HepG2 (cell line): ENCODE measurements around the gene RNASE13. TPM values are rescaled to one million over a fixed set of nuclear protein-coding genes. Genes with fewer than 3 reads are reported as not detected.

Experiments used
- ESRRA ChIP-seq: sonication (generic); formaldehyde crosslinking; IDR thresholded peaks from 2 replicates; pipeline ENCODE4 v1.5.1; 2020; ENCODE audit warnings: mild to moderate bottlenecking, low read depth, missing genetic modification reagents
- NFKB2 ChIP-seq: sonication (generic); formaldehyde crosslinking; IDR thresholded peaks from 2 replicates; pipeline ENCODE4 v1.4.0; 2020; ENCODE audit warnings: missing genetic modification reagents, borderline replicate concordance
- SOX13 ChIP-seq, 3 experiments: fragments of 450-650 bp in 1 of 3; sonication (generic) in 1 of 3; formaldehyde crosslinking in 1 of 3; IDR thresholded peaks in 2 of 3; conservative IDR thresholded peaks in 1 of 3; 2 replicates each; pipeline versions ENCODE4 v1.5.0 to v1.6.1; 2016 to 2020; ENCODE audit warnings: antibody characterized with exemption in 1 of 3, mild to moderate bottlenecking in 1 of 3, missing compliant biosample characterization in 1 of 3, missing genetic modification reagents in 1 of 3, moderate library complexity in 1 of 3
- SRSF4 ChIP-seq: fragments of 200-400 bp; formaldehyde crosslinking; IDR thresholded peaks from one replicate; pipeline ENCODE4 v1.6.1; 2018; ENCODE audit warnings: mild to moderate bottlenecking, low read depth, low read length, moderate library complexity; ENCODE audit not compliant: poor library complexity, severe bottlenecking
- ZNF446 ChIP-seq: sonication (generic); formaldehyde crosslinking; IDR thresholded peaks from 2 replicates; pipeline ENCODE4 v1.5.0; 2020; ENCODE audit warnings: mild to moderate bottlenecking, missing genetic modification reagents
- polyA plus RNA-seq, 8 experiments: library from polyadenylated mRNA; depleted of rRNA in 3 of 8; stranded (reverse) in 7 of 8; unstranded in 1 of 8; fragments of >200 nt; fragmentation: Illumina TruSeq in 4 of 8; extraction: Trizol in 4 of 8; gene quantifications; 2 replicates each; pipeline versions ENCODE4 v1.2.1 to v1.2.3, GENCODE V29; 2011 to 2016; ENCODE audit warnings: low read depth in 4 of 8, missing spikeins in 1 of 8, mixed read lengths in 1 of 8; ENCODE audit not compliant: insufficient read depth in 1 of 8
- total RNA-seq, 5 experiments: library from RNA; depleted of rRNA; stranded (reverse); fragments of >200 nt; fragmentation: Illumina TruSeq; extraction: Trizol; gene quantifications; 2 replicates each; pipeline ENCODE4 v1.2.3, GENCODE V29; 2016; ENCODE audit warnings: low read depth in 1 of 5
- TF ChIP-seq, protein P1 (sequence below): sonication (generic); formaldehyde crosslinking; conservative IDR thresholded peaks from 2 replicates; pipeline ENCODE4 v1.4.0; 2020; ENCODE audit warnings: mild to moderate bottlenecking, missing genetic modification reagents, moderate library complexity
- TF ChIP-seq, protein P2 (sequence below): sonication (generic); formaldehyde crosslinking; IDR thresholded peaks from 2 replicates; pipeline ENCODE4 v1.5.0; 2020; ENCODE audit warnings: missing genetic modification reagents
- TF ChIP-seq, protein P3 (sequence below): sonication (generic); formaldehyde crosslinking; conservative IDR thresholded peaks from 2 replicates; pipeline ENCODE4 v1.4.0; 2020; ENCODE audit warnings: missing genetic modification reagents
- TF ChIP-seq, protein P4 (sequence below): sonication (generic); formaldehyde crosslinking; IDR thresholded peaks from 2 replicates; pipeline ENCODE4 v1.4.0; 2020; ENCODE audit warnings: missing genetic modification reagents
- TF ChIP-seq, protein P5 (sequence below): sonication (generic); formaldehyde crosslinking; IDR thresholded peaks from 2 replicates; pipeline ENCODE4 v1.8.1; 2023; ENCODE audit warnings: missing genetic modification reagents, mild to moderate bottlenecking, borderline replicate concordance
- TF ChIP-seq, protein P6 (sequence below): sonication (generic); formaldehyde crosslinking; IDR thresholded peaks from 2 replicates; pipeline ENCODE4 v1.4.0; 2020; ENCODE audit warnings: missing genetic modification reagents, borderline replicate concordance
- TF ChIP-seq, protein P7 (sequence below): IDR thresholded peaks from 2 replicates; pipeline ENCODE4 v1.6.1; 2016; ENCODE audit warnings: low read depth, control low read depth

Gene RNASE13
- total and polyA plus RNA-seq, 2 of the 13 experiments (the other 11 are each of a cell fraction or from before 2014, with no cell fraction given), result 1.0 TPM; not detected in 1

- TF ChIP-seq, protein P1, sequence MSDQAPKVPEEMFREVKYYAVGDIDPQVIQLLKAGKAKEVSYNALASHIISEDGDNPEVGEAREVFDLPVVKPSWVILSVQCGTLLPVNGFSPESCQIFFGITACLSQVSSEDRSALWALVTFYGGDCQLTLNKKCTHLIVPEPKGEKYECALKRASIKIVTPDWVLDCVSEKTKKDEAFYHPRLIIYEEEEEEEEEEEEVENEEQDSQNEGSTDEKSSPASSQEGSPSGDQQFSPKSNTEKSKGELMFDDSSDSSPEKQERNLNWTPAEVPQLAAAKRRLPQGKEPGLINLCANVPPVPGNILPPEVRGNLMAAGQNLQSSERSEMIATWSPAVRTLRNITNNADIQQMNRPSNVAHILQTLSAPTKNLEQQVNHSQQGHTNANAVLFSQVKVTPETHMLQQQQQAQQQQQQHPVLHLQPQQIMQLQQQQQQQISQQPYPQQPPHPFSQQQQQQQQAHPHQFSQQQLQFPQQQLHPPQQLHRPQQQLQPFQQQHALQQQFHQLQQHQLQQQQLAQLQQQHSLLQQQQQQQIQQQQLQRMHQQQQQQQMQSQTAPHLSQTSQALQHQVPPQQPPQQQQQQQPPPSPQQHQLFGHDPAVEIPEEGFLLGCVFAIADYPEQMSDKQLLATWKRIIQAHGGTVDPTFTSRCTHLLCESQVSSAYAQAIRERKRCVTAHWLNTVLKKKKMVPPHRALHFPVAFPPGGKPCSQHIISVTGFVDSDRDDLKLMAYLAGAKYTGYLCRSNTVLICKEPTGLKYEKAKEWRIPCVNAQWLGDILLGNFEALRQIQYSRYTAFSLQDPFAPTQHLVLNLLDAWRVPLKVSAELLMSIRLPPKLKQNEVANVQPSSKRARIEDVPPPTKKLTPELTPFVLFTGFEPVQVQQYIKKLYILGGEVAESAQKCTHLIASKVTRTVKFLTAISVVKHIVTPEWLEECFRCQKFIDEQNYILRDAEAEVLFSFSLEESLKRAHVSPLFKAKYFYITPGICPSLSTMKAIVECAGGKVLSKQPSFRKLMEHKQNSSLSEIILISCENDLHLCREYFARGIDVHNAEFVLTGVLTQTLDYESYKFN (CRISPR knock-in tag), result peak; percentile 98
- TF ChIP-seq, protein P2, sequence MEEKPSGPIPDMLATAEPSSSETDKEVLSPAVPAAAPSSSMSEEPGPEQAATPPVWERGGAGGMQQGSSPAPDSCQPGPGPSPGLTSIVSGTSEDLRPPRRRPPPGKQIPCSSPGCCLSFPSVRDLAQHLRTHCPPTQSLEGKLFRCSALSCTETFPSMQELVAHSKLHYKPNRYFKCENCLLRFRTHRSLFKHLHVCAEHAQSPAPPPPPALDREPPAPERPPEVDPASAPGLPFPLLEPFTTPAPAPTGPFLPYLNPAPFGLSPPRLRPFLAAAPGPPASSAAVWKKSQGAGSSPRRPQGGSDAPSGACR, result 0 out of 2 replicates have a peak, but pooled peaks have one; percentile 56
- TF ChIP-seq SRSF4 (no peak), ZNF446 (CRISPR knock-in tag) (0 out of 2 replicates have a peak, but pooled peaks have one; percentile 60), NFKB2 (CRISPR knock-in tag) (0 out of 2 replicates have a peak, but pooled peaks have one; percentile 61), ESRRA (CRISPR knock-in tag) (peak; percentile 51; the same call in 1 of the 2 replicates), SOX13 (IDR thresholded peaks at IDR 0.05) (peak; percentile 45; the same call in 1 of the 2 replicates), SOX13 (CRISPR knock-in tag; conservative IDR thresholded peaks at IDR 0.05 in 1 of 2, IDR thresholded peaks at IDR 0.05 in 1 of 2) (peak in 1 of 2 experiments; percentile 79; a peak in 1 of 4 replicates)
- TF ChIP-seq, protein P3, sequence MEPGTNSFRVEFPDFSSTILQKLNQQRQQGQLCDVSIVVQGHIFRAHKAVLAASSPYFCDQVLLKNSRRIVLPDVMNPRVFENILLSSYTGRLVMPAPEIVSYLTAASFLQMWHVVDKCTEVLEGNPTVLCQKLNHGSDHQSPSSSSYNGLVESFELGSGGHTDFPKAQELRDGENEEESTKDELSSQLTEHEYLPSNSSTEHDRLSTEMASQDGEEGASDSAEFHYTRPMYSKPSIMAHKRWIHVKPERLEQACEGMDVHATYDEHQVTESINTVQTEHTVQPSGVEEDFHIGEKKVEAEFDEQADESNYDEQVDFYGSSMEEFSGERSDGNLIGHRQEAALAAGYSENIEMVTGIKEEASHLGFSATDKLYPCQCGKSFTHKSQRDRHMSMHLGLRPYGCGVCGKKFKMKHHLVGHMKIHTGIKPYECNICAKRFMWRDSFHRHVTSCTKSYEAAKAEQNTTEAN, result 0 out of 2 replicates have a peak, but pooled peaks have one; percentile 38
- TF ChIP-seq, protein P4, sequence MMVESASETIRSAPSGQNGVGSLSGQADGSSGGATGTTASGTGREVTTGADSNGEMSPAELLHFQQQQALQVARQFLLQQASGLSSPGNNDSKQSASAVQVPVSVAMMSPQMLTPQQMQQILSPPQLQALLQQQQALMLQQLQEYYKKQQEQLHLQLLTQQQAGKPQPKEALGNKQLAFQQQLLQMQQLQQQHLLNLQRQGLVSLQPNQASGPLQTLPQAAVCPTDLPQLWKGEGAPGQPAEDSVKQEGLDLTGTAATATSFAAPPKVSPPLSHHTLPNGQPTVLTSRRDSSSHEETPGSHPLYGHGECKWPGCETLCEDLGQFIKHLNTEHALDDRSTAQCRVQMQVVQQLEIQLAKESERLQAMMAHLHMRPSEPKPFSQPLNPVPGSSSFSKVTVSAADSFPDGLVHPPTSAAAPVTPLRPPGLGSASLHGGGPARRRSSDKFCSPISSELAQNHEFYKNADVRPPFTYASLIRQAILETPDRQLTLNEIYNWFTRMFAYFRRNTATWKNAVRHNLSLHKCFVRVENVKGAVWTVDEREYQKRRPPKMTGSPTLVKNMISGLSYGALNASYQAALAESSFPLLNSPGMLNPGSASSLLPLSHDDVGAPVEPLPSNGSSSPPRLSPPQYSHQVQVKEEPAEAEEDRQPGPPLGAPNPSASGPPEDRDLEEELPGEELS (CRISPR knock-in tag), result peak; percentile 97
- TF ChIP-seq, protein P5, sequence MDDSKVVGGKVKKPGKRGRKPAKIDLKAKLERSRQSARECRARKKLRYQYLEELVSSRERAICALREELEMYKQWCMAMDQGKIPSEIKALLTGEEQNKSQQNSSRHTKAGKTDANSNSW (CRISPR knock-in tag), result no peak
- TF ChIP-seq, protein P6, sequence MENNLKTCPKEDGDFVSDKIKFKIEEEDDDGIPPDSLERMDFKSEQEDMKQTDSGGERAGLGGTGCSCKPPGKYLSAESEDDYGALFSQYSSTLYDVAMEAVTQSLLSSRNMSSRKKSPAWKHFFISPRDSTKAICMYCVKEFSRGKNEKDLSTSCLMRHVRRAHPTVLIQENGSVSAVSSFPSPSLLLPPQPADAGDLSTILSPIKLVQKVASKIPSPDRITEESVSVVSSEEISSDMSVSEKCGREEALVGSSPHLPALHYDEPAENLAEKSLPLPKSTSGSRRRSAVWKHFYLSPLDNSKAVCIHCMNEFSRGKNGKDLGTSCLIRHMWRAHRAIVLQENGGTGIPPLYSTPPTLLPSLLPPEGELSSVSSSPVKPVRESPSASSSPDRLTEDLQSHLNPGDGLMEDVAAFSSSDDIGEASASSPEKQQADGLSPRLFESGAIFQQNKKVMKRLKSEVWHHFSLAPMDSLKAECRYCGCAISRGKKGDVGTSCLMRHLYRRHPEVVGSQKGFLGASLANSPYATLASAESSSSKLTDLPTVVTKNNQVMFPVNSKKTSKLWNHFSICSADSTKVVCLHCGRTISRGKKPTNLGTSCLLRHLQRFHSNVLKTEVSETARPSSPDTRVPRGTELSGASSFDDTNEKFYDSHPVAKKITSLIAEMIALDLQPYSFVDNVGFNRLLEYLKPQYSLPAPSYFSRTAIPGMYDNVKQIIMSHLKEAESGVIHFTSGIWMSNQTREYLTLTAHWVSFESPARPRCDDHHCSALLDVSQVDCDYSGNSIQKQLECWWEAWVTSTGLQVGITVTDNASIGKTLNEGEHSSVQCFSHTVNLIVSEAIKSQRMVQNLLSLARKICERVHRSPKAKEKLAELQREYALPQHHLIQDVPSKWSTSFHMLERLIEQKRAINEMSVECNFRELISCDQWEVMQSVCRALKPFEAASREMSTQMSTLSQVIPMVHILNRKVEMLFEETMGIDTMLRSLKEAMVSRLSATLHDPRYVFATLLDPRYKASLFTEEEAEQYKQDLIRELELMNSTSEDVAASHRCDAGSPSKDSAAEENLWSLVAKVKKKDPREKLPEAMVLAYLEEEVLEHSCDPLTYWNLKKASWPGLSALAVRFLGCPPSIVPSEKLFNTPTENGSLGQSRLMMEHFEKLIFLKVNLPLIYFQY (CRISPR knock-in tag), result peak; percentile 65; the same call in 1 of the 2 replicates
- TF ChIP-seq, protein P7, sequence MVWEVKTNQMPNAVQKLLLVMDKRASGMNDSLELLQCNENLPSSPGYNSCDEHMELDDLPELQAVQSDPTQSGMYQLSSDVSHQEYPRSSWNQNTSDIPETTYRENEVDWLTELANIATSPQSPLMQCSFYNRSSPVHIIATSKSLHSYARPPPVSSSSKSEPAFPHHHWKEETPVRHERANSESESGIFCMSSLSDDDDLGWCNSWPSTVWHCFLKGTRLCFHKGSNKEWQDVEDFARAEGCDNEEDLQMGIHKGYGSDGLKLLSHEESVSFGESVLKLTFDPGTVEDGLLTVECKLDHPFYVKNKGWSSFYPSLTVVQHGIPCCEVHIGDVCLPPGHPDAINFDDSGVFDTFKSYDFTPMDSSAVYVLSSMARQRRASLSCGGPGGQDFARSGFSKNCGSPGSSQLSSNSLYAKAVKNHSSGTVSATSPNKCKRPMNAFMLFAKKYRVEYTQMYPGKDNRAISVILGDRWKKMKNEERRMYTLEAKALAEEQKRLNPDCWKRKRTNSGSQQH, result peak; percentile 39; the same call in 1 of the 2 replicates
These were observed 21.0 kb upstream of the RNASE13 start (continued) for GRCh38 chr14:21055432-21056117.
